ENCODE results near the gene RFX6. TPM values are rescaled to one million over a fixed set of nuclear protein-coding genes. Genes with fewer than 3 reads are reported as not detected.

Gene RFX6
- polyA plus RNA-seq, 1 of the 3 experiments (the other 2 are of a cell fraction), result not detected

GRCh38 chr6:116938305-116938704 lies 61.3 kb downstream of the RFX6 start:
- TF ChIP-seq FOSL2 (IDR thresholded peaks at IDR 0.05; ENCODE audit: borderline replicate concordance, low read depth) (no peak), NRF1 (IDR thresholded peaks at IDR 0.05; ENCODE audit: low read depth, low read length) (no peak), FOXJ3 (CRISPR knock-in tag; IDR thresholded peaks at IDR 0.05) (no peak), MXI1 (IDR thresholded peaks at IDR 0.05; ENCODE audit: low read depth, low read length) (no peak), EZH2phosphoT487 (IDR thresholded peaks at IDR 0.05; ENCODE audit: borderline replicate concordance, low read depth) (no peak), RXRA (IDR thresholded peaks at IDR 0.05; ENCODE audit: borderline replicate concordance, low read depth) (no peak), GATA2 (CRISPR knock-in tag; IDR thresholded peaks at IDR 0.05) (no peak)
- TF ChIP-seq, protein P1, sequence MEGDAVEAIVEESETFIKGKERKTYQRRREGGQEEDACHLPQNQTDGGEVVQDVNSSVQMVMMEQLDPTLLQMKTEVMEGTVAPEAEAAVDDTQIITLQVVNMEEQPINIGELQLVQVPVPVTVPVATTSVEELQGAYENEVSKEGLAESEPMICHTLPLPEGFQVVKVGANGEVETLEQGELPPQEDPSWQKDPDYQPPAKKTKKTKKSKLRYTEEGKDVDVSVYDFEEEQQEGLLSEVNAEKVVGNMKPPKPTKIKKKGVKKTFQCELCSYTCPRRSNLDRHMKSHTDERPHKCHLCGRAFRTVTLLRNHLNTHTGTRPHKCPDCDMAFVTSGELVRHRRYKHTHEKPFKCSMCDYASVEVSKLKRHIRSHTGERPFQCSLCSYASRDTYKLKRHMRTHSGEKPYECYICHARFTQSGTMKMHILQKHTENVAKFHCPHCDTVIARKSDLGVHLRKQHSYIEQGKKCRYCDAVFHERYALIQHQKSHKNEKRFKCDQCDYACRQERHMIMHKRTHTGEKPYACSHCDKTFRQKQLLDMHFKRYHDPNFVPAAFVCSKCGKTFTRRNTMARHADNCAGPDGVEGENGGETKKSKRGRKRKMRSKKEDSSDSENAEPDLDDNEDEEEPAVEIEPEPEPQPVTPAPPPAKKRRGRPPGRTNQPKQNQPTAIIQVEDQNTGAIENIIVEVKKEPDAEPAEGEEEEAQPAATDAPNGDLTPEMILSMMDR (IDR thresholded peaks at IDR 0.05), result no peak
- TF ChIP-seq, protein P2, sequence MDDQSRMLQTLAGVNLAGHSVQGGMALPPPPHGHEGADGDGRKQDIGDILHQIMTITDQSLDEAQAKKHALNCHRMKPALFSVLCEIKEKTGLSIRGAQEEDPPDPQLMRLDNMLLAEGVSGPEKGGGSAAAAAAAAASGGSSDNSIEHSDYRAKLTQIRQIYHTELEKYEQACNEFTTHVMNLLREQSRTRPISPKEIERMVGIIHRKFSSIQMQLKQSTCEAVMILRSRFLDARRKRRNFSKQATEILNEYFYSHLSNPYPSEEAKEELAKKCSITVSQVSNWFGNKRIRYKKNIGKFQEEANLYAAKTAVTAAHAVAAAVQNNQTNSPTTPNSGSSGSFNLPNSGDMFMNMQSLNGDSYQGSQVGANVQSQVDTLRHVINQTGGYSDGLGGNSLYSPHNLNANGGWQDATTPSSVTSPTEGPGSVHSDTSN (IDR thresholded peaks at IDR 0.05), result no peak
- Histone ChIP-seq H3K4me1 (ENCODE audit: control insufficient read depth in 1 of 2, insufficient read depth in 2 of 2, low read depth in 1 of 2, low read length in 1 of 2) (no peaks in the 10 kb centered on the region), H3F3A (replicated peaks; ENCODE audit: insufficient read depth) (no peaks in the 10 kb centered on the region), H3K79me2 (ENCODE audit: insufficient read depth) (no peaks in the 10 kb centered on the region), H3K4me2 (no peak overlapping the region), H2AFZ (ENCODE audit: low read depth) (no peak overlapping the region), H3K9ac (no peak overlapping the region), H3K27ac (ENCODE audit: low read depth in 2 of 2, low read length in 1 of 2) (no peak overlapping the region), H3K27me3 (ENCODE audit: insufficient read depth) (peaks cover 6% of the 10 kb centered on the region; the same call in 1 of the 2 replicates), H3K4me3 (ENCODE audit: low read depth in 2 of 2, low read length in 1 of 2) (no peak overlapping the region), H3K36me3 (replicated peaks in 1 of 2; ENCODE audit: control insufficient read depth in 1 of 2, insufficient read depth in 2 of 2, low read length in 1 of 2) (no peaks in the 10 kb centered on the region), H3K9me2 (no peaks in the 10 kb centered on the region), H4K20me1 (ENCODE audit: insufficient read depth) (no peaks in the 10 kb centered on the region), H3K9me3 (no peaks in the 10 kb centered on the region)
- no peak for DNase-seq
- 6% methylated on average over 8 of the region's 8 CpGs for WGBS (ENCODE audit: low lambda C conversion rate)
- POLR2A ChIA-PET, result no interaction called here
- CTCF ChIA-PET, result no interaction called here

DNA sequence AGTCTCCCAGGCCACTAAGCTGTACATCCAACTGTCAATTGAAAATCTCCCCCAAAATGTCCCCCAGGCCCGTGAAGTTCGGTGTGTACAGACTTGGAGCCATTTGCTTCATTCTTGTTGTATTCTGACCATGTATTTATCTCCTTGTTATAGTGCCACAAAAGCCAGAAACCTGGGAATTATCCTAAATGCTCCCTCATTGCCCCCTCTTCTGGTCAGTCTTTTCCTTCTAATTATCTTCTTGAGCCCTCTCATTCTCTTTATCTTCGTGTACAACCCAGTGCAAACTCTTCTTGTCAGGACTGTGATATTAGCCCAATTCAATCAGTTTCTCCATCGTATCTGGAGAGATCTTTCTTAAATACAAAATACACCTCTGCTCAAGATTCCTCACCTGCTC lies 64.7 kb downstream of the RFX6 start:
- no peak for DNase-seq
- Histone ChIP-seq H2AFZ (ENCODE audit: low read depth) (no peak overlapping the region), H3K9ac (no peak overlapping the region), H3K9me2 (no peaks in the 10 kb centered on the region), H3K4me1 (ENCODE audit: control insufficient read depth in 1 of 2, insufficient read depth in 2 of 2, low read depth in 1 of 2, low read length in 1 of 2) (no peaks in the 10 kb centered on the region), H3K9me3 (no peaks in the 10 kb centered on the region), H3K36me3 (replicated peaks in 1 of 2; ENCODE audit: control insufficient read depth in 1 of 2, insufficient read depth in 2 of 2, low read length in 1 of 2) (no peaks in the 10 kb centered on the region), H3K4me3 (ENCODE audit: low read depth in 2 of 2, low read length in 1 of 2) (no peak overlapping the region), H3F3A (replicated peaks; ENCODE audit: insufficient read depth) (no peaks in the 10 kb centered on the region), H4K20me1 (ENCODE audit: insufficient read depth) (no peaks in the 10 kb centered on the region), H3K27ac (ENCODE audit: low read depth in 2 of 2, low read length in 1 of 2) (no peak overlapping the region), H3K79me2 (ENCODE audit: insufficient read depth) (no peaks in the 10 kb centered on the region), H3K27me3 (ENCODE audit: insufficient read depth) (peaks cover 6% of the 10 kb centered on the region; the same call in 1 of the 2 replicates), H3K4me2 (no peak overlapping the region)
- TF ChIP-seq NRF1 (IDR thresholded peaks at IDR 0.05; ENCODE audit: low read depth, low read length) (no peak), EZH2phosphoT487 (IDR thresholded peaks at IDR 0.05; ENCODE audit: borderline replicate concordance, low read depth) (no peak), JUND (IDR thresholded peaks at IDR 0.05) (no peak), RAD21 (IDR thresholded peaks at IDR 0.05; ENCODE audit: low read length) (no peak), RCOR1 (IDR thresholded peaks at IDR 0.05; ENCODE audit: low read length) (no peak), ZBTB33 (IDR thresholded peaks at IDR 0.05; ENCODE audit: borderline replicate concordance, low read depth) (no peak), GATA2 (CRISPR knock-in tag; IDR thresholded peaks at IDR 0.05) (no peak), CHD2 (IDR thresholded peaks at IDR 0.05; ENCODE audit: low read length, partially characterized antibody) (no peak)
- TF ChIP-seq, protein P3, sequence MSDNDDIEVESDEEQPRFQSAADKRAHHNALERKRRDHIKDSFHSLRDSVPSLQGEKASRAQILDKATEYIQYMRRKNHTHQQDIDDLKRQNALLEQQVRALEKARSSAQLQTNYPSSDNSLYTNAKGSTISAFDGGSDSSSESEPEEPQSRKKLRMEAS (IDR thresholded peaks at IDR 0.05; ENCODE audit: low read depth), result no peak
- 3% methylated on average over 4 of the region's 4 CpGs for WGBS (ENCODE audit: low lambda C conversion rate)
- ChIA-PET POLR2A (no interaction called here), CTCF (no interaction called here)

Data from SK-N-SH (cell line).